Activated CD8-positive, alpha-beta memory T cell treated with anti-CD3 and anti-CD28 coated beads, Interleukin-2, amount 50 U/mL, for 1 hour (primary cell): ENCODE results near the gene NDUFS8.

Source experiments
- DNase-seq: peaks from one replicate; pipeline ENCODE4 v3.0.0-alpha.2; 2020; ENCODE audit errors: extremely low read depth

NDUFS8 gene

GRCh38 chr11:68015467-68015866 is 15.0 kb upstream of the NDUFS8 start:
- no peak for DNase-seq

GRCh38 chr11:68016161-68016903 is 14.1 kb upstream of the NDUFS8 start:
- DNase-seq, result no peak

GRCh38 chr11:68016904-68017817 is 13.3 kb upstream of the NDUFS8 start:
- no peak for DNase-seq

GRCh38 chr11:68017980-68018729 is 12.3 kb upstream of the NDUFS8 start:
- no peak for DNase-seq

- no peak for DNase-seq
Measured at GRCh38 chr11:68018730-68019190, 11.7 kb upstream of the NDUFS8 start.

- DNase-seq, result no peak
Measured at GRCh38 chr11:68019486-68019885, 11.0 kb upstream of the NDUFS8 start.

GRCh38 chr11:68020575-68020974 is 9.9 kb upstream of the NDUFS8 start:
- DNase-seq, result no peak

- no peak for DNase-seq
Measured at GRCh38 chr11:68021167-68021787, 9.2 kb upstream of the NDUFS8 start.

- DNase-seq, result no peak
Measured at GRCh38 chr11:68022531-68022930, 8.0 kb upstream of the NDUFS8 start.

GRCh38 chr11:68024508-68024907 is 6.0 kb upstream of the NDUFS8 start:
- no peak for DNase-seq

GRCh38 chr11:68025047-68025446 is 5.4 kb upstream of the NDUFS8 start:
- no peak for DNase-seq

- no peak for DNase-seq
Measured at GRCh38 chr11:68026391-68027105, 3.9 kb upstream of the NDUFS8 start.

- DNase-seq, result no peak
Measured at GRCh38 chr11:68027667-68028066, 2.8 kb upstream of the NDUFS8 start.

- no peak for DNase-seq
Measured at GRCh38 chr11:68028802-68029545, 1.5 kb upstream of the NDUFS8 start.

- DNase-seq, result no peak
Measured at GRCh38 chr11:68031144-68031464, 623 bp downstream of the NDUFS8 start.

GRCh38 chr11:68032003-68032402 is 1.5 kb downstream of the NDUFS8 start:
- no peak for DNase-seq

- no peak for DNase-seq
Measured at GRCh38 chr11:68032997-68033707, 2.7 kb downstream of the NDUFS8 start.

- no peak for DNase-seq
Measured at GRCh38 chr11:68033708-68034045, 3.2 kb downstream of the NDUFS8 start.

- DNase-seq, result no peak
Measured at GRCh38 chr11:68035266-68035876, 4.9 kb downstream of the NDUFS8 start.
